ENCODE results near the gene DNAJB14.

DNAJB14 gene

GRCh38 chr4:99947190-99947578, 766 bp upstream of the DNAJB14 start:
- no peak for FAIRE-seq
- DNase-seq (ENCODE audit: extremely low spot score, insufficient read length, low read depth) = no peak

DNA sequence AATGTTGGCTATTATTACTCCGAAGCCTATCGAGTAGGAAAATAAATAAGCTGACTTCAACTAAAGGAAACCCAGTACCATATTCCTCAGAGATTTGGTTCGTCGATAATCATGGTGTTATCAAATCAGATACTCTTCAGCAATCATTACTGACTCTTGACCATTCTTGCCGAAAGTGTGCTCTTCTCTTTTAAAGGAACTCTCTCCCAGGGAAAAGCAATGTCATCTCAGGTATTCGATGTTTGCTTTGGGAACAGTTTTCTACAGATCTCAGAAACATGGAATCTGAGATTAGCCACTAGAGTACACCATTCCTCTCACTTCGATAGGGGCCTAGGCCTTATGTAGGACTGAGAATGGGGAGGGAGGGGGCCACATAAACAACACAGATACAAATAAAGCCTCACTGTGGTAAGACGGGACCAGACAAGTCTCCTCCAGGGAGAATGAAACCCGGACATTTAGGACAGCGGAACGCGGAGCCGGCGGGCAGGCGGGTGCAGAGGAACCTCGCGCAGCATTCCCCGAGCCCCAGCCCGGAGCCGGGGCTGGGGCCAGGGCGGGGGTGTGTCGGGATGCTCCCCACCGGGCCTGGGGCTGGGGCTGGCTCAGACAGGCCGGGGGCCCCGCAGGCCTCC, 581 bp downstream of the DNAJB14 start:
- FAIRE-seq (peak; percentile 60), DNase-seq (ENCODE audit: extremely low spot score, insufficient read length, low read depth) (no peak)

DNA sequence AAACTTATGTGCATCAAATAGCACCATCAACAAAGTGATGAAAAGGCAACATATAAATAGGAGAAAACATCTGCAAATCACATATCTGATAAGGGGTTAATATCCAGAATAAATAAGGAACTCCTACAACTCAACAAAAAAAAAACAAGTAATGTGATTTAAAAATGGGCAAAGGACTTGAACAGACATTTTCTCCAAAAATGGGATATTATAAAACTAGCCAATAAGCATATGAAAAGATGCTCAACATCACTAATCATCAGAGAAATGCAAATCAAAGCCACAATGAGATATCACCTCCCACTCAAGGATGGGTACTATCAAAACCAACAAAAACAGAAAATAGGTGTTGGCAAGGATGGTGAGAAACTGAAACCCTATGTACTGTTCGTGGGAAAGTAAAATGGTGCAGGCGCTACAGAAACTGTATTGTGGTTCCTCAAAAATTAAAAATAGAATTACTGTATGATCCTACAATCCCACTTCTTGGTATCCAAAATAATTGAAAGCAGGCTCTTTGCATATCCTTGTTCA, 2.4 kb downstream of the DNAJB14 start:
- FAIRE-seq (peak; percentile 75), DNase-seq (ENCODE audit: extremely low spot score, insufficient read length, low read depth) (no peak)

GRCh38 chr4:99938243-99938753, 8.1 kb downstream of the DNAJB14 start:
- DNase-seq (ENCODE audit: extremely low spot score, insufficient read length, low read depth) (no peak), FAIRE-seq (no peak)

DNA sequence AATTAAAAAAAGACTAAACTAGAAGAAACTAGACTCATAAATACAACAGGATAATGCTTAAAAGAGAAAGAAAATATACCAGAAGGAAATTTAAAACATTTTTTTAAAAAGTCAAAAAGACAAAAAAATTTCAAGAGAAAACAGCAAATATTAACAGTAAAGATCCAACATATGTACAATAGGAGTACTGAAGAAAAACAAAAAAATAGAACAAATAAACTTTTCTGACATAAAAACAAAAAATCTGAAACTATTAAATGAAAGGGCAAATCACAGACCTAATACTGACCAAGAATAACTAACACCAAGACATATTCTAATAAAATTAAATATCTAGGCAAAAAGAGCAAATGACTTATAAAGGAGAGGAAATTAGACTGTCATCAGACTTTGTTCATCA, 11.5 kb downstream of the DNAJB14 start:
- no peak for FAIRE-seq
- no peak for DNase-seq (ENCODE audit: extremely low spot score, insufficient read length, low read depth)

- DNase-seq (ENCODE audit: extremely low spot score, insufficient read length, low read depth) (no peak), FAIRE-seq (no peak)
These were observed 18.9 kb downstream of the DNAJB14 start for GRCh38 chr4:99927566-99927965.

- DNase-seq (ENCODE audit: extremely low spot score, insufficient read length, low read depth) = no peak
- peak; percentile 36 for FAIRE-seq
These were observed 25.2 kb downstream of the DNAJB14 start for GRCh38 chr4:99921174-99921573.

- FAIRE-seq = no peak
- DNase-seq (ENCODE audit: extremely low spot score, insufficient read length, low read depth) = no peak
These were observed 27.8 kb downstream of the DNAJB14 start for GRCh38 chr4:99918656-99919055.

DNA sequence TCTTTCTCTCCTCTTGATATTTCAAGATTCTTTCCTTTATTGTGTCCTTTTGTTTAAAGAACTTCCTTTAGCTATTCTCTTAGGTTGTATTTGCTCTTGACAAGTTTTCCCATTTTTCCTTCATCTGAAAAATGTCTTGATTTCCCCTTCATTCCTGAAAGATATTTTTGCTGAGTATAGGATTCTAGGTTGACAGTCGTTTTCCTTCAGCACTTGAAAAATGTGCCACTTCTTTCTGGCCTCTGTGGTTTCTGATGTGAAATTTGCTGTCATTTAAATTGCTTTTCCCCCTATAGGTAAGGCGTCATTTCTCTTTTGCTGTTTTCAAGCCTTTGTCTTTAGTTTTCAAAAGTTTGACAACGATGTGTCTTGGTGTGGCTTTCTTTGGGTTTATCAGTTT, 28.8 kb downstream of the DNAJB14 start:
- DNase-seq (ENCODE audit: extremely low spot score, insufficient read length, low read depth) (no peak), FAIRE-seq (no peak)

GRCh38 chr4:99915449-99915848, 31.0 kb downstream of the DNAJB14 start:
- no peak for FAIRE-seq
- no peak for DNase-seq (ENCODE audit: extremely low spot score, insufficient read length, low read depth)

DNA sequence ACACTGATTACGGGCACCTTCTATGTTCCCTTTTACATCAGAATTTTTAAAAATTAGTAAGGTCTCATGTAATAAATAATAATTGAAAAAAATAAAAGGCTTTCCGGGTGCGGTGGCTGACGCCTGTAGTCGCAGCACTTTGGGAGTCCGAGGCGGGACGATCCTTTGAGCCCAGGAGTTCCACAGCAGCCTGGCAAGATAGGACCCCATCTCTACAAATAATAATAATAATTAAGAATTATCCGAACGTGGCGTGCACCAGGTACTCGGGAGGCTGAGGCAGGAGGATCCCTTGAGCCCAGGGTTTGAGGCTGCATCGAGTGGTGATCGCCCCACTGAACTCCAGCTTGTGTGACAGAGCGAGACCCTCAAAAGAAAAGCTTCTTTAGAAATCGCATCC, 51.4 kb downstream of the DNAJB14 start:
- FAIRE-seq (no peak), DNase-seq (ENCODE audit: extremely low spot score, insufficient read length, low read depth) (no peak)

DNA sequence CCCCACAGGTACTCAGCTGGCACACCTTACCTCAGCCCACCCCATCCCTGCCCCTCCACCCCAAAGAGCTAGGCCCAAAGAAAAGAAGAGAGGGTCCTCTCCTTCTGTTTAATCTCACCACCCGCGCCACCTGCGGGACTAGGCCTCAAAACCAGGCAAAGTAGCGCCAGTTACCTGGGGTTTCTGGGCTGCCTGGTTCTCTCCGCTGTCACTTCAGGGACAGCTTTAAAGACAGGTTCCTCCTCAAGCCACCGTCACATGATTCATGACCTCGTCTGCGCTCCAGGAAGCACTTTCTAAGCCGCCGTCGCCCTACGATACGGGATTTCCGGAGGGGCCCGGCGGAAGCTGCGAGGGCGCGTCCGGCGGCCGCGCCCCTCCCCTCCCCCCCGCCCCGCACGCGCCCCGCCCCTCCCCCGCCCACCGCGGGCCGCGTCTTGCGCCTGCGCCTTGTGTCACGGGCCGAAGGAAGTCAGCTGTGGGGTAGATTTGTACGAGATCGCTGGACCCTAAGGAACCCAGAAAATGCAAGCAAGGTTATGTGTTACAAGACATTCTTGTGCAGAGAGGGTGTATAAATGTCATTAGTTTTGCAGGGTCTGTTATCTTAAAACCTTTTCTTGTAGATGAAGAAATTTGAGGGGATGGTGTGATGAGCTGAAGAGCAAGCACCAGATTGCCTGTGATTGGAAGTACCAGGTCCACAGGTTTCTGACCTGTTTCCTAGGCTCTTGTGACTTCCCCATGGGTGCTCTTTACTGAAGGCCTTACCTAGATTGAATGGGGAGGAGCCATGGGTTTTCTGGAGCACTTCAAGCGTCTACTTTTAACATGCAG, 52.0 kb downstream of the DNAJB14 start, which contains the start of gene LAMTOR3:
Gene LAMTOR3, minus strand, starts transcription at position 267 of the 837 bp plus-strand sequence. CDS start 464 bp downstream, outside the sequence.
- DNase-seq (ENCODE audit: extremely low spot score, insufficient read length, low read depth) = peak; percentile 86
- FAIRE-seq = peak; percentile 91

- DNase-seq (ENCODE audit: extremely low spot score, insufficient read length, low read depth) = no peak
- no peak for FAIRE-seq
These were observed 52.6 kb downstream of the DNAJB14 start for GRCh38 chr4:99893839-99894160.

DNA sequence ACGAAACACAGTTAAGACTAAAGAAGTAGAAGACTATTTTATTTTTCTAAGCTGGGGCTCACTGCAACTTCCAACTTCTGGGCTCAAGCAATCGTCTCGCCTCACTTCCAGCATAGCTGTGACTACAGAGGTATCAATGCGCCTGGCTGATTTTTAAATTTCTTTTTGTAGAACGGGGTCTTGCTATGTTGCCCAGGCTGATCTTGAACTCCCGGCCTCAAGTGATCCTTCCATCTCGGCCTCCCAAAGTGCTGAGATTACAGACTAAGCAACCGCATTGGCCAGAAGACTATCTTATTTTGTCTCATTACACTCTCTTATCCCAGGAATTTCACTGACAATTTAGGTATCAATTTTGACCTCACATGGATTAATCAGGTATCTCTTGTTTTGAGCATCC, 53.4 kb downstream of the DNAJB14 start:
- no peak for FAIRE-seq
- DNase-seq (ENCODE audit: extremely low spot score, insufficient read length, low read depth) = no peak

DNA sequence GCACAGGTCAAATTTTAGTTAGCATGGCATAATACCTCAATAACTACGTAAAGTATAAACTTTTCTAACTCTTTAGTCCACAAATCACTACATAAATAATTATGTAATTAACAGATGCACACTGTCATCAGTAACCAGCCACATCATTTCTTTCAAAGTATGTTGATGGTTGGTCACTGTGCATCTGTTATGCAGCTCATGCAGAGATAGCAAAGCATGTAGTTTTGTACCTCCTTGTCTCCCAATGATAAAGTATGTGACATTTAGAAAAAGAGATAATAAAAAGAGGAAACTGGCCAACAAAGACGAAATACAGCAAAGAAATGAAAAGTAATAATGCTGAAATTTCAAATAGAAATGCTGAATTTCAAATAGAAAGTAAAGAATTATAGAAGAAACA, 55.1 kb downstream of the DNAJB14 start:
- DNase-seq (ENCODE audit: extremely low spot score, insufficient read length, low read depth) (no peak), FAIRE-seq (no peak)

DNA sequence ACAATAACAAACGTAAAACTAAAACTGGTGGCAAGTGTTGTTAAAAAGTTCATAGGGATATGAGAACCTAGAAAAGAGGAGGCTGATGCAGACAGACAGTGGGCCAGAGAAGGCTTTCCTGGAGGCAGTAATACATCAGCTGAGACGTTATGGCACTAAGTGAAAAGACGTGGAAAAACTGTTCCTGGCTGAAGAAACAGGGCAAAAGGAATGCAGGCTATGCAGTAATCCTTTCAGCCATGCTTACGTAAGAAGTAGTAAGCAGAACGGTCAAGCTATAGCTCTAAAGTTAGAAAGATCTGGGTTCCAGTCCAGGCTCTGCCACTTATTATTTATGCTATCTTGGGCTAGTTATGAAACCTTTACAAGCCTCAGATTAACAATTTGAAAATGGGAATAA, 58.6 kb downstream of the DNAJB14 start:
- FAIRE-seq (no peak), DNase-seq (ENCODE audit: extremely low spot score, insufficient read length, low read depth) (no peak)

DNA sequence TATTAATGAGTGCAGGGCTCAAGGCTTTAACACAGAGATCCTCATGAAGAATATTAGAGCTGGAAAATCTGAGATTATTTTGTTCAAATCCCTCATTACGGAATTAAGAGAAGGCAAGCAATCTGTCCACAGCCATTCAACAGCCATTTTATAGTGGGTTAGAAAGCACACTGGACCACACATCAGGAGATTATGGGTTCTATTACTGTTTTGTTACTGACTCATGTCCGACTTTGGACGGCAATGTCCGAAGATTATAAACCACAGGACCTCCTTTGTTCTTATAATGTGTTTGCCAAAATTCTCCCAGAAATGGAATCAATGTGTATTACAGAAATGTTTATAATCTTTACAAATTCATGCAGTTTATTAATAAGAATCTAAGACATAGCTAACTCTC, 60.3 kb downstream of the DNAJB14 start:
- DNase-seq (ENCODE audit: extremely low spot score, insufficient read length, low read depth) (no peak), FAIRE-seq (no peak)

GRCh38 chr4:99885687-99886086, 60.7 kb downstream of the DNAJB14 start:
- FAIRE-seq (no peak), DNase-seq (ENCODE audit: extremely low spot score, insufficient read length, low read depth) (no peak)

- no peak for DNase-seq (ENCODE audit: extremely low spot score, insufficient read length, low read depth)
- FAIRE-seq = peak; percentile 49
These were observed 61.3 kb downstream of the DNAJB14 start for GRCh38 chr4:99885063-99885664.

- FAIRE-seq (no peak), DNase-seq (ENCODE audit: extremely low spot score, insufficient read length, low read depth) (no peak)
These were observed 67.0 kb downstream of the DNAJB14 start for GRCh38 chr4:99879458-99879857.

GRCh38 chr4:99878604-99879003, 67.8 kb downstream of the DNAJB14 start:
- DNase-seq (ENCODE audit: extremely low spot score, insufficient read length, low read depth) = no peak
- no peak for FAIRE-seq
